GM18498 (cell line): Measurements from ENCODE around the gene FBXO45.
"Not testable (repeated sequence)": the region's sequence is repeated elsewhere in the genome, so short reads cannot be mapped to it uniquely, and the experiment has no call there.

Experiments used
- ATAC-seq: cut with Tn5 transposase; IDR thresholded peaks from one replicate; pipeline ENCODE4 v1.9.1; 2021; ENCODE audit warnings: mild to moderate bottlenecking, moderate library complexity; ENCODE audit not compliant: unreplicated experiment

FBXO45 gene

DNA sequence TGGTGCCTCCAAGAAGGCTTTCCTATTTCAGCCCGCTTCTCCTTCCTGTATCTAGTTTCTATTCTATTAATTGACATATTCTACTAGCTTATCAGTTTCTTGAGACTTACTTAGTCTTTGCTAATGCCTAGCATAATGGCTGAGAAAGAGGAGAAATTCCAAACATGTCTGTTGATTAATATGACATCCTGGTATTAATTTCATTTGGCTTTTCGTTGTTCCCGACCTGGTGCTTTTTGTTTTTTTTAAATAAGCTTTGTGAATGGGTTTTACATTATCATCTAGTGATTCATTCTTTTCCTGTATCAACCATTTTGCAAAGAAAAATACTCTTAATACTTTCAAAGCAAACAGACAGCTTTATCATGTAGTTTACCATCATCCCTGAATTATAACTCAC is 13.2 kb upstream of the FBXO45 start:
- ATAC-seq = no peak

DNA sequence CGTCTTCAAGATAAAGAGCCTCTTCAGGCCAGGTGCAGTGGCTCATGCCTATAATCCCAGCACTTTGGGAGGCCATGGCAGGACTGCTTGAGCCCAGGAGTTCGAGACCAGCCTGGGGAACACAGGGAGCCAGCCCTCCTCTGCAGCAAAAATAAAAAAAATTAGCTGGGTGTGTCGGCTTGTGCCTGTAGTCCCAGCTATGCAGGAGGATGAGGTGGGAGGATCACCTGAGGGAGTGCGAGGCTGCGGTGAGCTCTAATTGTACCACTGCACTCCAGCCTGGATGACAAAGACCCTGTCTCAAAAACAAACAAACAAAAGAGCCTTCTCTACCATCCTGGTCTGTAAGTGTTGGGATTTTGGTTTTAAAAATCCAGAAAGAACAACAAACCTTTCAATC is 11.2 kb upstream of the FBXO45 start:
- ATAC-seq = no peak

DNA sequence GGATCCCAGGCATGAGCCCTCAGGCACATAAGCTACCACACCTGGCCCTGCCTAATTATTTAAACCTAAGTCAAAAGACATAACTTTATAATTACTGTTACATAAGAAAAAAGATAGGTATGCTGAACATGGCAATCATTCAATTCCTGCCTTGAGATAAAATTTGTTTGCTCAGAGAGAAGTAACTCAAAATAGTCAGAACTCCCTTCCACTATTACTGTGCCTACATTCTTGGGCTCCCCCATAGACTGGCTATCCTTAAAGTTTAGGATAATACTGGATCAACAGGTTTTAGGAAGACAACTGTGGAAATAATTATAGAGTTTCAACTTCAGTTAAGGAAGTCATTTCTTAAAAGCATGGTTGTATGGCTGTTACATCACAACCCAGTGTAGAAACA is 10.0 kb upstream of the FBXO45 start:
- no peak for ATAC-seq

DNA sequence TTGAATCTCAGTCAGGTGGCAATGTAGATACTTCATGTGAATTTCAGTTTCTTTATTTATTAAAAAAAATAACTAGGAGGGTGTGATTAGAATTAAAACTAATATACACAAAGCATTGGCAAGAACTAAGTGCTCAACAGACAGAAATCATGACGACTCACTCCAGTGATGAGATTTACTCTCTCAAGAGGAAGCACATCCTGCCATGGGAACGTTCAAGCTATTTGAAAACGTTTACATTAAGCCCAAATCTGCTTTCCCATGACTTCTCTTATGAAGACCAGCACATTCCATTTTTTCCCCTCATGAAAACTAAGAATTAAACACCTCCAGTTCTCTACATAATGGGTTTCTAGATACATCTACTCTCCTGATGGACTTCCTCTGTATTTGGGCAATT is 8.6 kb upstream of the FBXO45 start:
- ATAC-seq = no peak

DNA sequence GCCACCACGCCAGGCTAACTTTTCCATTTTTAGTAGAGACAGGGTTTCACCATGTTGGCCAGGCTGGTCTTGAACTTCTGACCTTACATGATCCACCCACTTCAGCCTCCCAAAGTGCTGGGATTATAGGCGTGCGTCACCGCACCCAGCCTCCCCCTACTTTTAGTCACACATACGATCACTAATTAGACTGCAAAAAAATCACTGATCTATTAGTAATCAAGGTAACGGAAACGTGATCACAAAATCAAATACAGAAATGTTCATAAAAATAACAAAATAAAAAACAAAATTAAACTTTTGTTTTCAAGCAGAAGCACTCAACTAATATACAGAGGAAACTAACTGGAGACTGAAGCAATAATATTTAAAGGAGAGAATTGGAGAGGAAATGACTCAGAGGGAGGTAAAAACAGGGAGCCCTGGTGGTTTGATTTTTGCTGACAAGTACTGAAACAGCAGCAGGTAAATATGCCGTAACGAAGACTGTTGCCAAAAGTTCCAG is 4.7 kb upstream of the FBXO45 start:
- no peak for ATAC-seq

DNA sequence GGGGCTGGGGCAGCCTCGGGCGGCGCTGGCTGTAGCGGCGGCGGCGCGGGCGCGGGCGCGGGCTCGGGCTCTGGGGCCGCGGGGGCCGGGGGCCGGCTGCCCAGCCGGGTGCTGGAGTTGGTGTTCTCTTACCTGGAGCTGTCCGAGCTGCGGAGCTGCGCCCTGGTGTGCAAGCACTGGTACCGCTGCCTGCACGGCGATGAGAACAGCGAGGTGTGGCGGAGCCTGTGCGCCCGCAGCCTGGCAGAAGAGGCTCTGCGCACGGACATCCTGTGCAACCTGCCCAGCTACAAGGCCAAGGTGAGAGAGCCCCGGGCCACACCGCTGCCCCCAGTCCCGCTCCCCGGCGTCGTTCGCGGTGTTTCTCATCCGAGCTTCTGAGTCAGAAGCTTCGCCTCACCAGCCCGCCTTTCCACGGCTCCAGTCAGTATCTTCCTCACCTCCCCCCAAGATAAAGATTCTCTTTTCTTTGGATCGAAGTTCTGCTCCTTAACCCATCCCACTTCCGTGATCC is 600 bp downstream of the FBXO45 start:
- ATAC-seq = peak; percentile 43

DNA sequence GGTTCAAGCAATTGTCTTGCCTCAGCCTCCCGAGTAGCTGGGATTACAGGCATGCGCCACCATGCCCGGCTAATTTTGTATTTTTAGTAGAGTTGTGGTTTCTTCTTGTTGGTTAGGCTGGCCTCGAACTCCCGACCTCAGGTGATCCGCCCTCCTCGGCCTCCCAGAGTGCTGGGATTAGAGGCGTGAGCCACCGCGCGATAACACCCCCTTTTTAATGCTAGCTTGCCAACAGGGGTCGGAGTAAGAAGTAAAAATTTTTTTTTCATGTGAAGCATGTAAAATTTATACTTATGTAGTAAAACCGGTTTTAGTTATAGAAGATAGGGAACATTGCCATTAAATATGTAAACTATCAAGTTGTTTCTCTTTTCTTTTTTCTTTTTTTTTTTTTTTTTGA is 1.9 kb downstream of the FBXO45 start:
- ATAC-seq = not testable (repeated sequence)

DNA sequence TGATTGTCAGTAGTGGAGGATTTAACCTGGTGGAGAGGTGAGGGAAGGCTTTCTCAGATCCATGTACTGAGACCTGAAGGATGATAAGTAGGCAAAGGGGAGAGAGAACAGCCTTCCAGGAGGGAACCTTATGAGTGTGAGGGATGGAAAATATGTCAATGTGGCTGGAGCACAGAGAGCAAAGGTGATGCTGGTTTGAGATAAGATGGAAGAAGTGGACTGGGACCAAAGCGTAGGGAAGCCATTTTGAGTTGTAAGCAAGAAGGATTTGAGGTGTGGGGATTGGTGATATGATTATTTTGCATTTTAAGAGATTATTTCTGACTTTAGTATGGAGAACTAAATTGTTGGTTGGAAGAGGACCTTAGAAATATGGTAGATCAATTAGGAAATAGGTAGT is 3.9 kb downstream of the FBXO45 start:
- ATAC-seq = no peak

DNA sequence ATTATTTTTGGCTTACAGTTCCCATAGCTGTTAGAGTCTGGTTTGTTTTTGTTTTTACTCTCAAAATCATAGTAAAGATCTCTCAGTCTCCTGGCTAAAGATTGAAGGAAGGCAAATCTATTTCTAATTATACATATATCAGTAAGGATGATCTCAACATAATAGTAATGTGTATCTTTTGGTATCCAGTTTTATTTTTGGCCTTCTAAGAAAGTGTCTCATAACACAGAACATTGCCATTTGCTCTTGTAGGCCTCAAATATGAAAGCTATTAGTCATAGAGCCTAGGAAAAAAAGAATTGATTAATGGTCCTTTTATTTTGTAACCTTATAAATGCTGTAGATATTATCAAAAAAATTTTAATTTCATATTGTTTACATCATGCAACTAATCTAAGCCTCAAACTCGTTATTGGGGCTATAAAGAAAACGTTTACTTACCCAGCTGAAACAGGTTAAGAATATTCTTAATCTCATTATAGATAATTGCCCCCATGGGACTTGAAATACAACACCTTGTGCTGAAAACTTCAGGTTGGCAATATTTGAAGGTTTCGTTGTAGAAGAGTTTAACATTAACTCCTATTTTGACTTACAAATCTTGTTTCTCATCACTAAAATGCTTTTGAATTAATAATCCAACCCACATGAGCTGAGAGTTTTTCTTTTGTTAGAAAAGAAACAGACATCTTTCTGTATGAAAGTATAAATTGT is 16.7 kb downstream of the FBXO45 start:
- no peak for ATAC-seq

DNA sequence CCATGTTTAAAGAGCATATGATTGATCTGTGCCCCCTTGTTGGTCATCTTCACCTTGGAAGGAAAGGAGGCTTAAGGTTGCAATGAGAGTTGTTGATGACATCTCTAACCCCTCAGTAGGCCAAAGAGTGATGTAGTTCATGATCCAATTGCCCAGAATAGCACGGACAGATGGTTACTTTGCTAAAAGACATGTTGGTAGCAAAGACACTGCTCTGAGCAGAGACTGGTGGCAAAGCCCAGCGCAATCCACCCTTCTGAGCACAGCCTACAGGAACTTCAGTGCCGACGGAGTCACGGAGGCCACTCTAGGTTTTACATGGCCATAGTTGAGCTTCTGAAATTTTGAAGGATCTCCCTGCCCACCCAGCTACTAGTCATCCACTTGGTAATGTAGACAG is 21.8 kb downstream of the FBXO45 start:
- ATAC-seq = no peak

DNA sequence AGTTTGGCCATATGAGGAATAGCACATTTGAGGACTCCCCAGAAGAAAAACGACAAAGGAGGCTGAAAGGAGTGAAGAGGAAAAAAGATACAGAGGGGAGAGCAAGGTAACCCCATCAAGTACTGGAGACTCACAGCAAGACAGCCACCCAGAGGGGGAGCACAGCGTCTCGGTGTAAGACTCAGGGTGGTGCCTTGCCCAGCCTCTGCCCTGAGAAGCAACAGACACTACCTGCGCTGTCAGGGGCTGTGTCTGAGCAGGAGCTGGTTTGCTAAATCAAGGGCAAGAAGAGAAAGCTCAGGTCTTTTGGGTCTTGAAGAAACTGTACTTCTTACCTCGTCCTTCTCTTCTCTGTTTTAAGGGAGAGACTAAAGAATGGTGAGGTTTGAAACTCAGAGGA is 27.9 kb downstream of the FBXO45 start:
- ATAC-seq = no peak

DNA sequence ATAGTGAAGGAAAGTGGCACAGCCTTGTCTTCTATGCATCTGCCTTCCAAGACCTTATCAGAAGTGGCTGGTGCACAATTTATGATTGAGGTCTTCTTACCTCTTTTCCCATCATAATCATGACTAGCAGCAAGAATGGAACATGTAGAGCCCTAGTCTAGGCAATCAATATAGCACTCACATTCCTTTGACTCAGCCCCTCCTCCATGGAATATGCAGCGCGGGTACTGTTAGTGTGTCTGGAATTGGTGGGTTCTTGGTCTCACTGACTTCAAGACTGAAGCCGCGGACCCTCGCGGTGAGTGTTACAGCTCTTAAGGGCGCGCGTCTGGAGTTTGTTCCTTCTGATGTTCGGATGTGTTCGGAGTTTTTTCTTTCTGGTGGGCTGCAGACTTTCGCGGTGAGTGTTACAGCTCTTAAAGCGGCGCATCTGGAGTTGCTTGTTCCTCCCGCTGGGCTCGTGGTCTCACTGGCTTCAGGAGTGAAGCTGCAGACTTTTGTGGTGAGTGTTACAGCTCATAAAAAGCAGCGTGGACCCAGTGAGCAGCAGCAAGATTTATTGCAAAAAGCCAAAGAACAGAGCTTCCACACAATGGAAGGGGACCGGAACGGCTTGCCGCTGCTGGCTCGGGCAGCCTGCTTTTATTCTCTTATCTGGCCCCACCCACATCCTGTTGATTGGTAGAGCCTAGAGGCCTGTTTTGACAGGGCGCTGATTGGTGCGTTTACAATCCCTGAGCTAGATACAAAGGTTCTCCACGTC is 29.7 kb downstream of the FBXO45 start:
- not testable (repeated sequence) for ATAC-seq

DNA sequence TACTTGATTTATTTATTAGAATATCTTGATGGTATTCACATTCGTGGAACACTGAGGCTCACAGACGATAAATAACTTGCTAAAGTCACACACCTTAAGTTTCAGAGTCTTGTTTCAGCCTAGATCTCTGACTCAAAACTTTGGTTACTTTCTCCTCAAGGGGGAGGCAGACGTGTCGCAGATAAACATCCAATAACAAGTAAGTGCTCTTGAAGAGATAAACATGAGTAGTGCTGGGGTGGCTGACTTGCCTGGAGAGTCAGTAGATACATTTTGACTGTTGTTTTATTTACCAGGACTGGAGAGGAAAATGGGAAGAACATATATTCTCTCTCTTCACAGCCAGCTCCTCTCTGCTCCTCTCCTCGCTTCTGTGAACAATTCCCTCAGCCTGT is 31.3 kb downstream of the FBXO45 start:
- no peak for ATAC-seq

DNA sequence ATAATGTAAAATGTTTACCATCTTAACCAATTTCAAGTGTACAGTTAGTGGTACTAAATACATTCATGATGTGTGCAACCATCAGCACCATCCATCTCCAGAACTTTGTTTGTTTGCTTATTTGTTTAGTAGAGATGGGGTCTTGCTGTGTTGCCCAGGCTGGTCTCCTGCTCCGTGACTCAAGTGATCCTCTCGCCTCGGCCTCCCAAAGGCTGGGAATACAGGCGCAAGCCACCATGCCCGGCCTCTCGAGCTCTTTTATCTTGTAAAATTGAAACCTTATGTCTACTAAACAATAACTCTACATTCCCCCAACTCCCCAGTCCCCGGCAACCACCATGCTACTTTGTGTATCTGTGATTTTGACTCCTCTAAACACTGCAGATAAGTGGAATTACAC is 31.9 kb downstream of the FBXO45 start:
- no peak for ATAC-seq

DNA sequence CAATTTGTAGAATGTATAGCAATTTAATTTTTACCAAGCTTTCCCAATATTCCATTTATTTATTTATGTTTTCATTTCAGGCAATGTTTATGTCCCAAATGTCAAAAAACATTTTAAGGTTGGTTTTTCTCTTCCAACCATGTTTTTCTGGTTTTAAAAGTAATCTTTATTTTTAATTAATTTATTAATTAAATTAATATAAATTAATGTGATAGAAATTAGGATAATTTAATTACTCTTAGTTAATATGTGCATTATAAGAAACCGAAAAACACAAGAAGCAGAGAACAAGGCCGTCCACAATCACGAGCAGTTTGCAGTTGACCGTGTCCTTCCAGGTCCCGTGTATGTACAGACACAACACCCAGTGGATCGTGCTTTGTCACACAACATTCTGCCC is 34.2 kb downstream of the FBXO45 start:
- ATAC-seq = no peak

DNA sequence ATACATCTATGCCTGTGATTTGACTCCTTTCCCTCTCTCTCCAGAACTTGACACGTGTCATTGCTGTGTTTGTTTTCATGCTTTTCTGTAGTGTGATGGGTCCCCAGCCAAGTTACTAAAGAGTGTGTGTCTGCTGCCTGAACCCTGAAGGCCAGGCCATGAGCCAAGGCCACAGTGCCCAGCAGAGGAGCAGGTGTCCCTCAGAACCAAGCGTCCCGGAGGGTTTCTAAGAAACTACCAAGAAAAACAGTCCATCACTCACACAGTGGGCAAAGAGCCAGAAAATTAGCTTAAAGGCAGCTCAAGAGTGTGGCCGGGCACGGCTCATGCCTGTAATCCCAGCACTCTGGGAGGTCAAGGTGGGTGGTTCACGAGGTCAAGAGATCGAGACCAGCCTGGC is 35.2 kb downstream of the FBXO45 start:
- no peak for ATAC-seq

DNA sequence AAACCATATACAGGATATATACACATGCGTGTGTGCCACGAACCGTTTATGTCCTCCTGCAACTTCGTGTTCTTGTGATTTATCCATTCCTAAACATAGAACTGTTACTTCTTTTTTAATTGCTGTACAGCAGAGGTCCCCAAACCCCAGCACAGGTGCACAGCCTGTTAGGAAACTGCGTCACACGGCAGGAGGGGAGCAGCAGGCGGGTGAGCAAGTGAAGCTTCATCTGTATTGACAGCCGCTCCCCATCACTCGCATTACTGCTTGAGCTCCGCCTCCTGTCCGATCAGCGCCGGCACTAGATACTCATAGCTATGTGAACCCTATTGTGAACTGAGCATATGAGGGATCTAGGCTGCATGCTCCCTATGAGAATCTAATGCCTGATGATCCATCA is 36.1 kb downstream of the FBXO45 start:
- ATAC-seq = no peak

DNA sequence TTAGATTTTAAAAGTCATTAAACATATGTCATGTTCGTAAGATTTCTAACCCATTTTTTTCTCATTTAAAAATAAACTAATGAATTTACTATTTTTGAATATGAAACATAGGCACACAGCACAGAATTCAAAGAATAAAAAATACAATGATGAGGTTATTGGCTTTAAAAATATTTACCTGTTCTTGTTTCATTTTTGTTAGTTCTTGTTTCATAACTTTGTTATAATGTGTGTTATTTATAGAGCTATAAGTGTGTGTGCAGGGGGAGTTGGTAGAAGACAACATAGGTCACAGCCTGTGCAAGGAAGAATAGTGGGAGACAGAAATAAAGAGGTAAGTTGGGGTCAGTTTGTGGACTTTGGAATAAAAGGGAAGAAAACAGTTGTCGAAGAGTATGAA is 40.2 kb downstream of the FBXO45 start:
- no peak for ATAC-seq

DNA sequence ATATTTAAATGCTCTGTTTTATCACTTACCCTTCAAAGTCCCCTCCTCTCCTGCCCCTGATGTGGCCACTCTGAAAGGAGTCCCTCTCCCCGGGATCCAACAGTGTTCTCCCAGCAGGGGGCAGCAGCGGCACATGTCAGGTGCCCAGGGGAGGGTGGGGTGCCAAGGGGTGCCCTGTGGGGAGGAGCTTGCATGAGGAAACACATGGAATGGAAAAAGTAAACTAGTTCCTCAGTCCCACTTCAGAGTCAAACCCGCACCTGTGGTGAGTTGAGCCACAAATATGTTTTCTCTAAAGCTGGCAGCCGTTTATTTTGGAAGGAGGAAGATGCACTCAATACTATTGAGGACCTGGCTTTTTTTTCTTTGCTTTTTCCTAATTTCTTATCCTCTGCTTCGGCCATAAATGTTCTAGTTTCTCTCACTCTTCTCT is 40.9 kb downstream of the FBXO45 start:
- ATAC-seq = peak; percentile 81

DNA sequence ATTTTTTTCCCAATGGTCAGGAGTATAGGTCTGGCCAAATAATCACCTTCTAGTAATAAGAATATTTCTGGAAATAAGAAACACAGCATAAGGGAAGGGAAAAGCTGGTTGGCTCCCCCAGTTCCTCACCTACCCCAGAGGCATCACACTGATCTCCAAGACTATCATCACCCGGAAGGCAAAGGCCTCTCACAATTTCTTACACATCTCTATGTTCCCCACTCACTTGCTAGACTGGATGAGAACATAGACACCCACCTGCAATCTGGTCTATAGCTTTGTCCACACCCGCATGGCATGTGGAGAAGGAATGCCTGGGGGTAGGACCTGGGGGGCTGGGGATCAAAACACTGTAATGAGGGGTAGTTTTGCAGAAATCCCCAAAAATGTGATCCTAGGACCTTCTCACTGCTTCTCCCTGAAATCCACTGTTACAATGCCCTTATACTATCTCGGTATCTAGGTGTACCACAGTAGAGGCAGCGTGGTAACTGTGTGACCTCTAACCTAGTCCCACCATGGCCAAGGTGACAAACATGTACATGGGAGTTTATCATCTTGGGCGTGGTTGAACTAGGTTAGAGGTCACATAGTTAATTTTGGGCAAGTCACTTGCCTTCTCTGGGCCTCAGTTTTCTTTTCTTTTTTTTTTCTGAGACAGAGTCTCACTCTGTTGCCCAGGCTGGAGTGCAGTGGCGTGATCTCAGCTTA is 41.5 kb downstream of the FBXO45 start:
- no peak for ATAC-seq

DNA sequence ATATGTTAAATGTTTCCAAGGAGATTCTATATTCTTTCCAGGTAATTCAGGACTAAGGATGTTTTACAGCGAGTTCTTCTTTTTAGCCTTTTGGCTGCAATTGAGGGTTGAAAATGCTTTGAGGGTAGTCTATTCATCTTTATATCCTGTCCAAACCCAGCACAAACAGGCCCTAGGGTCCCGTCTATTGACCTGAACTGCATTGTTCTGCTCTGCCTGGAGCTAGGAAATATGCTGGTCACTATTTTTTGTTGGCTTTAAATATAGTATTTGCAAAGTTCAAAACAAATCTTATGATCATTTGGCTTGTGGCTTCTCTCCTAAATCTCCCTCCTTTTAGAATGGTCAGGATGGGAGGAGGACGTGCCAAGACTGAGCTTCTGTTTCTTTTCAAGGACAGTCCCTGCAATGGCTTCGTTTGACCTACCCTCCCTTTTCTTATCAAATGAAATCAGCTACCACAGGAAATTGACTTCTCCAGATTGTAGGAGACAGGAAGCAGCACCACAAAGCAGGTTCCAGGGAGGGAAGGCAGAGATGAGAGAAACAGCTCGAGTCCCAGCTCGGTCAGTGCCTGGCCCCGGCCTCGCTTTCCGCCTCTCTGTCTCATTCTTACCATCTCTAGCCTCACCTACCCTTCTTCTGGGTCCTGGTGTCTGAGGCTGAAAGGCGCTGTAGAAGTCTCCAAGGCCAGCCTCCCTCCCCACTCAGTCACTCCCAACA is 43.5 kb downstream of the FBXO45 start:
- ATAC-seq = no peak
